ENCODE results near the gene CCDC192.
"Not testable (repeated sequence)": the region's sequence is repeated elsewhere in the genome, so short reads cannot be mapped to it uniquely, and the experiment has no call there.

The CCDC192 gene

DNA sequence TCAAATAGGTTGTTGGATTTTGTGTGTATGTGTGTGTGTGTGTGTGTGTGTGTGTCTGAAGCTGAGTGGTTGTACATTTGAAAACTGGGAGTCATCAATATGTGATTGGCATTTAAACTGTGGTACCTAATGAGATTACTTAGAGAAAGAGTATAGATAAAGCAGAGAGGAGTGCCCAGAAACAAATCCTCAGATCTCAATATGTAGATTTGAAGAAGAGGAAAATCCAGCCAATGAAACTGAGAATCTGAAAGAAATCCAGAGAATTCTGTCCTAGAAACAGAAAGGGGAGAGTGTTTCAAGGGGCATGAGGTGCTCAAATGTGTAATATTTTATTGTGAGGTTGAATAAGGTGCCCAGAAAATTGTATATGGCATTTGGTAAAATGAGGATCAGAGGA is 66.2 kb downstream of the CCDC192 start:
- no peak for FAIRE-seq

DNA sequence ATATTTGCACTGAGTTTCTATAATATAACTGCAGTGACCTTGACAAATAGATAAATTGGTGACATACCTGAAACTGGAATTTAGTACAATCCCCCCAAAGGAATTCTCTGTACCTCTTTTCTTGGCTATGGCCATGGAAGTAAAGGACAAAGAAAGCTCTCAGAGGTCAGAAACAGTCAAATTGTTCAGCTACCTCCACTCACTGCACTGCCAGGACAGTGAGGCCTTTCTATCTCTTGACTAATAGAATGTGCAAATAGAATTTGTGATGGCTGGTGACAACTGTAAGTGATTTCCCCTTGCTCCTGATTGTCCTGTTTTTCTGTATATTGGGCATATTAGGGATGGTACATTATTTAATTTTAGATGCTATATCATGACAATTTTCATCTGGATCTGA is 67.1 kb downstream of the CCDC192 start:
- no peak for FAIRE-seq

DNA sequence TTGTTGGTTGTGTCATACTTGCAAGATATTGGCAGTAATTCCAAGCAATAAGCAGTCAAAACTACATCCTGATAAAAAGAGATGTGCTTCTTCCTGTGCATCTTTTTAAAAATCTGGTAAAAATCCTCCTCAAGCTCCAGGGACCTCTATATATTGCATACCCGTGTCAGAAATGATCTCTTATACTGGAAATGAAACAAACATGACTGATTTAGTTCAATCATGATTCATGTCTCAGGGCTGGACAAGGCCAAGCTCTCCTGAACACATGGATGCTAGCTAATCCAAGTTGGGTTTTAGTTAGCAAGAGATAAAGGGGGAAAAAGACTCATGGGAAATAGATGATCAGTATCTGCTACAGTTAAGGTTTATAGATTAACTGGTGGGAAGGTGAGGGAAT is 69.3 kb downstream of the CCDC192 start:
- FAIRE-seq = no peak

DNA sequence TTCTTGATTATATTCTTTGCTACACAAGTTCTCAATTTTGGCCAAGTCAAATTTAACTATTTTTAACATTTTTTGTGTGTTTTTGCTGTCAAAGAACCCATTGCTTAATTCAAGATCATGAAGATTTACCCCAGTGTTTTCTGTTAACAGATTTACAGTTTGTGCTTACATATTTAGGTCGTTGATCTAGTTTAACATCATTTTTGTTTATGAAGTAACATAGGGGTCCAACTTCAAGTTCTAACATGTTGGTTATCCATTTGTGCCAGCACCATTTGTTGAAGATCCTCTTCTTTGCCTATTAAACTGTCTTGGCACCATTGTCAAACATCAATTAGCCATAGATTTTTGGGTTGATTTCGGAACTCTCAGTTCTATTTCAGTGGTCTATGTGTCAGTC is 71.0 kb downstream of the CCDC192 start:
- no peak for FAIRE-seq

DNA sequence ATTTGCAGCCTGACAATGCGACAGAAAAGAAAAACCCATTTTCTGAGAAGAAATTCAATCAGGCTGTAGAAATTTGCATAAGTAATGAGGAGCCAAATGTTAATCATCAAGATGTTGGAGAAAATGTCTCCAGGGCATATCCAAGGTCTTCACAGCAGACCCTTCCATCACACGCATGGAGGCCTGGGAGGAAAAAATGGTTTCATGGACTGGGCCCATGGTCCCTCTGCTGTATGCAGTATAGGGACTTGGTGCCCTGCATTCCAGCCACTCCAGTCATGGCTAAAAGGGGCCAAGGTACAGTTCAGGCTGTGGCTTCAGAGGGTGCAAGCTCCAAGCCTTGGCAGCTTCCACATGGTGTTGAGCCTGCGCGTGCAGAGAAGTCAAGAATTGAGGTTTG is 73.3 kb downstream of the CCDC192 start:
- FAIRE-seq = no peak

DNA sequence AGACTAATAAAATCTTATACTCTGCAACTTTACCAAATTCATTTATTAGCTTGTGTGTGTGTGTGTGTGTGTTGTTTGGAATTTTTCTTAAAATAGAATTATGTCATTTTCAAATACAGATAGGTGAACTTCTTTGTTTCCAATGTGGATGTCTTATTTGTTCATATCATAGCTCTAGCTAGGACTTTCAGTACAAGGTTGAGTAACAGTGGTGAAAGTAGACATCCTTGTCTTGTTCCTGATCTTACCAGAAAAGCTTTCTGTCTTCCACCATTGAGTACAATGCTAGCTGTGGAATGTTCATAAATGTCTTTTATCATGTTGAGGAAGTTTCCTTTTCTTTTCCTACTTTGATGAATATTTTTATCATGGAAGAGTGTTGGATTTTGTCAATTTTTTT is 74.8 kb downstream of the CCDC192 start:
- FAIRE-seq = no peak

DNA sequence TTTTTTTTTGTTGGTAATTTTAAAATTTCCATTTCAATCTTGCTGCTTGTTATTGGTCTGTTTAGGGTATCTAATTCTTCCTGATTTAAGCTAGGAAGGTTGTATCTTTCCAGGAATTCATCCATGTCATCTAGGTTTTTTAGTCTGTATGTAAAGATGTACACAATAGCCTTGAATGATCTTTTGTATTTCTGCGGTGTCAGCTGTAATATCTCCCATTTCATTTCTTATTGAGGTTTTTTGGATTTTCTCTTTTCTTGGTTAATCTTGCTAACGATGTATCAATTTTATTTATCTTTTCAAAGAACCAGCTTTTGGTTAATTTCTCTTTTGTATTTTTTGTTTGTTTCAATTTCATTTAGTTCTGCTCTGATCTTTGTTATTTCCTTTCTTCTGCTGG is 79.3 kb downstream of the CCDC192 start:
- FAIRE-seq = not testable (repeated sequence)

DNA sequence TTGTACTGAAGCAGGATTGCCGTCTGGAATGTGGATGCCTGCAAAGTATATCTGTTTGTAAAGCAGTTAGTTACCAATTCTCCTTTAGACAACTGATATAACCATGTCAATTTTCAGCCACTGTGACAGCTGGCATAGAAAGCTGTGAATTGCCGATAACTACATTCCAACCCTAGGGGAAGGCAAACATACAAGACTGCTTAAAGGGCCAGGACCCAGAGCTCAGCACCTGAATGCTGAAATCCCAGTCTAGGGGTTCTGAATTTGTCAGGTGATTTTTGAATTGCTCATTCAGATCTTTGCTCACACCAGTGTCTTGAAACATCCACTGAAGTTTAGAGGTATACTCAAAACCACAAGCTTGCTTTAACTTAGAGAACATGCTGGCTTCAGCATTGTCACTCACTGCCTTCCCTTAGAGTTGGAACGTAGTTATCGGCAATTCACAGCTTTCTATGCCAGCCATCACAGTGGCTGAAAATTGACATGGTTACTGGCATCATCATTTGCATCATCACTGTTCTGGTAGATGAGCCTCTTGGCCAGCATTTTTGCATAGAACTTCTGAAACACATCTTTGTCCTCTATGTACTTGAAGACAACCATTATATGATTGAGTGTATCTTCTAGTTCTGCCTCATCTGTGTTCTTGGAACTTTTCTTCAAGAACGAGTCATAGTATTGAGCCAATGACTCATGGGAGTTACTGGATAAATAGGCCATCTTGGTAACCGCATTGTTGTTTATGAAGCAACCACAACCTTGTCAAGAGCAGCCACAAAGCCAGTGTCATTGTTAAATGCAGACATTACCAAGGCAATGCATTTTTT is 82.1 kb downstream of the CCDC192 start:
- no peak for FAIRE-seq

DNA sequence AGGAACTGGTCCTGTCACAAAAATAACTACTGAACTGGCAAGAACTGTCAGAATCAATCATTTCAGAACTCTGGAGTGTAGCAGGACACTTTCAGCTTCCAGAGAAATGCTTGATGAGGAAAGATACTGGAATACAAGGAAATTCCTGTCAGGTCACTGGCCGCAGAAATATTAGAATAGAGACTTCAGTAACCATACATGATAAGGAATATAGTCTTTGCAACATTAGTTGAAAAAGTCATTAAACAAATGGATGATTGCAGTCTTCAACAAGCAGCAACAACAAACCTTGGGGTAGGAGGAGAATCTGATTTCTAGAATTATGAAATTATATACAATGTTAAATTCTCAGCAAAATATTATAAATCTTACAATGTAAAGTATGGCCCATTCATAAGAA is 88.2 kb downstream of the CCDC192 start:
- no peak for FAIRE-seq

DNA sequence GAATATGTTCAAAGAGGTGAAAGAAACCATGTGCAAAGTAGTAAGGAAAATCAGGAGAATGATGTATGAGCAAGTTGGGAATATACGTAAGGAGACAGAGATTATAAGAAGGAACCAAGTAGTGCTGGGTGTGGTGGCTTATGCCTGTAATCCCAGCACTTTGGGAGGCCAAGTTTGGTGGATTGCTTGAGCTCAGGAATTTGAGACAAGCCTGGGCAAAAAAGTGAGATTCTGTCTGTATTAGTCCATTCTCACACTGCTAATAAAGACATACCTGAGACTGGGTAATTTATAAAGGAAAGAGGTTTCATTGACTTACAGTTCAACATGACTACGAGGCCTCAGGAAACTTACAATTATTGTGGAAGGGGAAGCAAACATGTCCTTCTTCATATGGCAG is 88.7 kb downstream of the CCDC192 start:
- not testable (repeated sequence) for FAIRE-seq

DNA sequence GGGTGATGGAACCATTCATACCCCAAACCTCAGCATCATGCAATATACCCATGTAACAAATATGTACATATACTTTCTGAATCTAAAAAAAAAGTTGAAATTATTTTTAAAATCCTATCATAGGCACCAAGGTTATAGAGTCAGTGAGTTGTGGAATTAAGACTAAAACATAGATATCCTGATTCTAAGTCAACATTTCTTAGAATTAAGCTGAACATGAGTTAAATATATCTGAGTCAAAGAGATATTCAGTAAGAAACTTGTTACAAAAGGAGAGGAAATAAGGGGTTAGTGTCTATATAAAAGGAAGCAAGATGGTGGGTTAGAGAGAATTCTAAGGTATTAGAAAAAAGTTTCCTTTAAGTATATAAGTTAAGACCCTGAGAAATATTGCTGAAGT is 89.9 kb downstream of the CCDC192 start:
- FAIRE-seq = no peak

DNA sequence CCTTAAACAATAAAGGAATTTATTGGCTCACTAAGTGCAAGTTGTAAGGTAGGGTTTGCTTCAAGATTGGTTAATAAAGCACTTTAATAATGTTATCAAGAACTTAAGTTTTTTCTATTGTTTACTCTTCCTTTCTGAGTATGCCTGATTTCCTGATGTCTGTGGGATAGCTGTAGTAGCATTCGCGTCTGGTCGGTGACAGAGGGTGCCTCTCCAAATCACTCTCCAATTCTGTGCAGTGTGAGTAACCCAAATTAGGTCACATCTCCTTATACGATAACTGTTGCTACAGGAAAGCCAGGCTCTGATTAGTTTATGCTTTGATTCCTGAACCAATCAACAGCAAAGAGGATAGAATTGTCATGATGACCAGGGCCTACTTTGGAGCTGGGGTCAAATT is 90.7 kb downstream of the CCDC192 start:
- no peak for FAIRE-seq

DNA sequence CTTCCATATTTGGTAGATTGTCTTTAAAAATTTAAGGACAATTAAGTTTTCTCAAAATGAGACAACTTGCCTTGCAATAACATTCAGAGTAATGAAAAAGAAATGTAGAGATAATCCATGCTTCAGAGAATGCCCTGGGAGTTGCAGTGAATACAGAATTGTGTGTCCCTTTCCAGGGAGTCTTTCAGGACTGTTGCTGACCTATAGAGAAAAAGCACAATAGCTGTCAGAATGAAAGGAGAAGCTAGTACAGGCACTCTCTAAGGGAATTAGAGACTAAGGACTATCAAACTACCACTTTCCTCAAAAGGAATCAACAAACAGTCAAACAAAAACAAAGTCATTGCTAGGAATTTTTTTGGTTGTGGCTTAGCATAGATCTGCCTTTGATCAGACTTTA is 93.0 kb downstream of the CCDC192 start:
- FAIRE-seq = no peak

DNA sequence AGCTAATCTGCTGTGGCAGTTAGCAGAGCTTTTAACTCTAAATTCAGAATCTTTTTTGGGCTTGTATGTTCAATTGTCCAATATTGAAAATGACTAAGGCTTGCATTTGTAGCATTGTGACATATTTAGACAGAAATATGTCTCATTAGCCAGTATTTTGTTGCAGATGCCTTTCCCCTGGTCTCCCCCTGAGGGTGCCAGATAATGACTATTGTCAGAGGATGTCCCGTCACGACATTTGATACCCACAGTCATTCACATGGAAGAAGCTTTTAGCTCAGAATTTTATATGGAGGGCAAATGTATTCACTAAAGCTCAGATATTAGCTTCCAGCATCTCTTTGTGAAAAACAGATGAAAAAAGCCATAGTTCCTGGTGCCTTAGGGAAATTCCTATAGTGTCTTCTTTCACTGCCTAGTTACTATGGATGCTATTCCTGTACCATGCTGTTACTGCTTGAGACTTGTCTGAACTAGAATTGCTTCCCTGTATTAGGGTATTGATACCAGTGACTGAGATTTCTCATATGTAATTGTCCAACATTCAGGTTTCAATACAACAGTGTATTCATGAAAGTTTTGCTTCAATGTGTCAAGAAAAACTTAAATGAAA is 96.2 kb downstream of the CCDC192 start:
- FAIRE-seq = no peak

DNA sequence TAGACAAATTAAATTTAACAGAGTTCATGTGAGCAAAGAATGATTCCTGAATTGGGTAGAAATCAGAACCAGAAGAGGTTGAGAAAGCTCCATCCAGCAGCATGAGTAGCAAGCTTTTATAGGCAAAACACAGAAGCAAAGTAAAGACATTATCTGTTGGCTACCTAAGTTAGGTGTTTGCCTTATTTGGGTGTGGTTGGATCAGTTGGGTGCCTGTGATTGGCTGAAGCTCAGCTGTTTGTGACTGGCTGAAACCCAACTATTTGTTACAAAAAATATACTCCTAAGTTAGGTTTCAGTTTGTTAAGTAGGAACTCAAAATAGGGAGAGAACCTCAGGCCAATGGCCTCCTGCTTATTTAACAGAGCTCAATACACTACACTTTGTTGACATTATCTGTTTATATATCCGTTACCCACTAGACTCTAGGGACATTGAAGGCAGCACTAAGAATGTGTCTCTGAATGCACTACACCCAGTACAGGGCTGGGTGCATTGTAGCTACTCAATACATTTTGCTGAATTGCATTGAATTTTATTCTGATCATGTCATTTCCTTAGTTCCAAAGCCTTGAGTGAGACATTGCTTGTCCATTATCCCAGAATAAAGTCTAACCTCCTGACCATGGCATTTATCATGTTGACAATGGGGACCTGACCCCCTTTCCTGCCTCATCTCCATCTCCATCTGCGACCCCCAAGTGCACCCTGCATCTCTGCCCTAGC is 98.7 kb downstream of the CCDC192 start:
- no peak for FAIRE-seq

DNA sequence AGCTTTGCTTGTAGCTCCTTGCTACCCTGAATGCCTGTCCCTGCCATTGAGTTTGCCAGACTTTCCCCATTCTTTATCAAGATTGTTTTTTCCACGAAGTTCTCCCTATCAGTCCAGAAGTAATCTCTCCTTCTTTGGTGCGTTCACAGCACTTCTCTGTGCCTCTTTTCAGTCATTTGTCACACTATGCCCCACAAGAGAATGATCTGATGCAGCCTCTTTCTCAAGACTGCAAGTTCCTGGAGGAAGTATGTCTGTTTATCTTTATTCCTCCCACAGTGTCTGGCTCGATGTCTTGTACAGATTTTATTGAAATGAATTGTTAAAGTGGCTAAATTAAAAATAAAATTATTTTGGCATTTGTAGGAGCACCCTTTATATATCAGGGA is 99.3 kb downstream of the CCDC192 start:
- no peak for FAIRE-seq

DNA sequence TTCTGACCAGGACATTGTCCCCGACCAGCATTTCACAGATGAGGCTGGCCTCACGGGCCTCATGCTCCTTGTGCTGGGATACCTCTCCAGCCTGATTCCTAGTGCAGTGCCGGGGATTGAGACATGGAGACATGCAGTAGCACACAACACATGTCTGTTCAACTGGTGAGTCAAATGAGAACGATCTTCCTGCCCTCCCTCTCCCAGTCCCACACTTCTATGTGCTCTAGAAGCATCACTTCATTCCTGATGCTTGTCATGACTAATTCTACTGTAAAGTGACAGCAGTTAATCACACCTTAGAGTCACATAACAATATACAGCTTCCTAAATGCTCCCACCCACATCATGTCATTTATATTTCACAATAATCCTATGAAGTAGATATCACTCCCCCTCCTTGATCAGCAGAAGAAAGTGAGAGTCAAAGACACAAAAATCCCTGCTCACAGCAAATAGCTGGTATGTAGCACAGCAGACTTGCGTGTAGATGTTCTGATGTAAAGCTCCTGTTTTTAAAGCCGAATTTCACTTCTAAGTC is 101.8 kb downstream of the CCDC192 start:
- FAIRE-seq = no peak

DNA sequence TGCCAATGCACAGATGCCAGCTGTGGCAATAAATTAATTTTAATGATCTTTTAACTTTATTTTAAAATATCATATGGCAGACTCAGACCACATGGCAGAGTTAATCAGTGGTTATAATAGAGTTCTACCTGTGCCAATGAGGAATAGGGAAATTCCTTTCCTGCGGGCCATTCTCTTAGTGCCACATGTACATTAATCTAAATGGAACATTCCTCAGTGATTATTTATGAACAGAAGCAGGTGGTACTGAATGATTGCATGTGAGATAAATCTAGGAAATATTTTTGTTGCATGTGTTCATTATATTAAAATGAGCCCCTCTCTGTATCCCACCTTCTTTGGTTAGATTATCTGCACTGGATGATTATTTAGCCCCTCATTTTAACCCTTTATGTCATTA is 102.3 kb downstream of the CCDC192 start:
- no peak for FAIRE-seq

DNA sequence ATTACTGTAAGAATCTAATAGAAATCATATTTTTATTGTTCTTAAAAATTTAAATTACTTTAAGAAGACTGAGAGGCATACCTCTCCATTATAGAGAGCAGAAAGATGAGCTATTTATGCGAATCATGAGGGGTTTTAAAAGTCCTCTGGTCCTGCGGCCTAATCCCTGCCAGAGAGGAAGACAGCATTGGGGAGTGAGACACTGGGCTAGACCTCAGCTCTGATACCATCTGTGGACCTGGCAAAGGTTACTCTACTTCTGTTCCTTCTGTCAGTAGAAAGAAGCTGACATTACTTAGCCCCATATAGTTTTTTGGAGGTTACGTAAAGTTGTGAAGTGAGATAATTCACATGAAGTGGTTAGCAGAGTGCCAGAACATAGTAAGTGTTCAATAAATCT is 103.6 kb downstream of the CCDC192 start:
- no peak for FAIRE-seq

DNA sequence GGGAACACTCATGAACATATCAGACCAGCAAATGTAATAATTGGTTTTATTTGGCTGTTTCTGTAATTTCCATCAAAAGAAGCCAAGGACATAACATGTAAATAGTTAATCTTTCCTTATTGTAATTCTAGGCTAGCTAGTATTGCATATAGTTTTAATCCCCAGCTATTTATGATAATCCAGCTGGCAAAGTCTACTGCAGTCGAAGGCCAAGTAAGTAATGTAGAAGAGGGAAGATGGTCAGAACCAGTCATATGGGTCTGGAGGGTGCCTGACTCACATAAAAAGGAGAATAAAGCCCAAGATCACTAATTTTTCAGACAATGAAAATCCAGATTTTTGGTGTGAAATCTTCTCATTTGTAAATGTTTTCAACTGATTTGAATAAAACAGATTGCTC is 106.3 kb downstream of the CCDC192 start:
- FAIRE-seq = no peak

DNA sequence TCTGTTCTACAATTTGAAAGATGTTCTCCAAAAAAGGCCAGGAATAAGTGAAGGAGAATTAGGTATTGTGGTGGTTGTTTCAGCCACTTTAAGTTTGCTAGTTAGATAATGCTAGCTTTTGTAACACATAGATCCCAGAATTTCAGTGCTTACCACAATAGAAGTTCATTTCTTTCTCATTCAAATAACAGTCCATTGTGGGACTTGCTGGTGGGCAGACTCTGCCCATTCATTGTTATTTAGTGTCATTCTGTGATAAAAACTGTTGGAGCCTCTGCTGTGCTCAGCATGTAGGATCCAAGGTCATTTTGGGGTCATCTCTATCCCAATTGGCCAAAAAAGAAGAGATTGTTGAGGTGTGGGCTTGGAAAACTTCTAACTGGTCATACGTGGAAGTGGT is 106.8 kb downstream of the CCDC192 start:
- FAIRE-seq = no peak

DNA sequence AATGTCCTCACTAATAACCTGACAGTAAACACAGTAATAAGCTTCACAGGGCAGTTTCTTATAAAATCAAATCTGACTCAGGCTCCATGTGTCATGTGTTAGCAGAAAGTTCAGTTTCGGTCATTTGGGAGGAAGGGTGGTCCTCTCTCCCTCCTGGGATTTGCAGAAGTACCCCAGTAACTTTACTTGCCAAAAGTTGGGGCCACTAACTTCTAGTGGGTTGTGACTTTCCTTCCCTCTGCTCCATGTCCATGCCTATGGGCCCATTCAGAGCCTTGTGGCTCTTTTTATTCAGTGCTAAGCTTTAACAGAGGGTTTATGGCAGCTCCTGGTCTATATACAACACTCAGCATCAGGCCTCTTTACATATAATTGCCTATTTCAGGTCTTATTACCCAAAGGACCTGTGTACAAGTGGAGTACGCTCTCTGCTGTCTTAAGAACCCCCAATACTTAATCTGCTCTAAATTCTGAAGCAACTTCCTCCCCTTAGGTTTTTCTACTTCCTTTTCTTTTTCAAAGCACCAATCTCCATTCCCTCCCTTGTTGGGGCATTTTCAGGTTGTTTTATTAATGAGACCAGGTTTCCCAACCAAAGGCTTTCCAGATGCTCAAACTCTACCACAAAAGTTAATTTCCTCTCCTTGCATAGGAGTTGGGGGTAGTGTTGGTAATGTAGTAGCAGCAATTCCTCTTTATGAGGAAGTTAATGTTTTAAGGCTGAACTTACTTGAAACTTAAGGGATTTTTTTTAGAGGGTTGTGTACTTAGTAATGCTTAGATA is 107.7 kb downstream of the CCDC192 start:
- FAIRE-seq = no peak

DNA sequence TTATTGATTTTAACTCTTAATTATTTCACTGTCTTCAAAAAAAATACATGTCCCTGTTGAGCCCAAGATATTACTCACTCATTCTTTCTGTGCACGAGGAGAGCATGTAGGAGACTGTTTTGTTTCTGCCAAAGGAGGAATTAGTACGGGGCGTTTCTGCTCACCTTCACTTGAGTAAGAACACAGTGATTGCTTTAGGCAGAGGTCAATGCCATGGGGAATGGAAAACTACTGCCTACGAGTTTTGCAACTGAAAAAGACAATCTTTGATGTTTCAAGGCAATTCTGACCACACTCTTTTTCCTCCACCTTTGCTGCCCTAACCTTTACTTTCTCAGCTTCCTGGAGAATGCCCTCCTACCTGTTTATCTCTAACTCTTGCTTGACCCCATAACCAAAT is 109.4 kb downstream of the CCDC192 start:
- no peak for FAIRE-seq

Data from colon (tissue), 2 donors.